CD4-positive, alpha-beta T cell treated with Interleukin-6 at 100 ng/mL for 8 hours (primary cell): ENCODE measurements around the gene ZNF423.

ENCODE experiments used
- DNase-seq: peaks from one replicate; pipeline ENCODE4 v3.0.0-alpha.2; 2020; ENCODE audit warnings: mixed read lengths, low spot score

The ZNF423 gene

DNA sequence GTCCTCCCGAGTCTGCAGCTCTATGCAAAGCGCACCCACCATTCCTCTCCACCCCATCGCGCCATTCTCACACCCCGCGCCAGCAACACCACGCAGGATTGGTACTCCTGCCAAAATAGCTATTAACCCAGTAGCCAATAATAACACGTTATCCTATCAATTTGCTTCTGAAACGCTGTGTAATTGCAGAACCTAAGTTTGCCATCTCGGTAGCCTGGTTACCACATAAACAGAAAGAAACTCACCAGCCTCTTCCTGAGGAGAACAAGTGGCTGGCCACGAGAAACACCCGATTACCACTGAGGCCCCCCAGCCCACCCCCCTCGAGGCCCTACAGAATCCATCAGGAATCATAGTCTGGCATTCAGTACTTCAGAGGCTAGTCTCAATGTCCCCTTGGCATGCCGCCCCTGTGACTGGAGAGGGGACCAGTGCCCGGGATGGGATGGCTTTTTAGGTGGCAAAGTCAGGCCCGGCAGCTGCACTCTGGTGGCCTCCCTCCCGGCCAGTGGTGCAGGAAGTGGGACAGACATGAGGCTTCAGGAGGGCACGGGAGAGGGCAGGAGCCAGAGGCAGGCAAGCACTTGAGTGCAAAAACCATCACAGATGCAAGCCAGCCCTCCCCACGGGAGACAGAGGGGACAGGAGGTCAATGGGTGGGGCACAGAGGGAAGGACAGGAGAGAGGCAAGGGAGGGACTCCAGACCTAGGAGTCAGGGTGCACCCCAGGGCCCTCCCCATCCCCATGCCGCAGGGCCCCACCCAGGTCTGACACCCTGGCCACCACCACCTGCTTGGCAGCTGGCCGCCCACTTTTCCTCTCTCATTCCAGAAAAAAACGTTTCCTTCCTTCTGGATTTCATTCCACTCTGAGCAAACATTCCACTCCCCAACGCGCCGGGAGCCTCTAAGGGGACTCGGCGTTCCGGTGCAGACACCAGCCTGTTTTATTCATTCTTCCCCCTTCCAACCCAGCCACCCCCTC is 192.5 kb downstream of the ZNF423 start:
- no peak for DNase-seq

- no peak for DNase-seq
These were observed 193.3 kb downstream of the ZNF423 start for GRCh38 chr16:49662569-49662968.

- DNase-seq = no peak
These were observed 194.3 kb downstream of the ZNF423 start for GRCh38 chr16:49661465-49662187.

- DNase-seq = no peak
These were observed 195.3 kb downstream of the ZNF423 start for GRCh38 chr16:49660626-49661025.

GRCh38 chr16:49659356-49659755 is 196.6 kb downstream of the ZNF423 start:
- no peak for DNase-seq

GRCh38 chr16:49658531-49658930 is 197.4 kb downstream of the ZNF423 start:
- DNase-seq = no peak

DNA sequence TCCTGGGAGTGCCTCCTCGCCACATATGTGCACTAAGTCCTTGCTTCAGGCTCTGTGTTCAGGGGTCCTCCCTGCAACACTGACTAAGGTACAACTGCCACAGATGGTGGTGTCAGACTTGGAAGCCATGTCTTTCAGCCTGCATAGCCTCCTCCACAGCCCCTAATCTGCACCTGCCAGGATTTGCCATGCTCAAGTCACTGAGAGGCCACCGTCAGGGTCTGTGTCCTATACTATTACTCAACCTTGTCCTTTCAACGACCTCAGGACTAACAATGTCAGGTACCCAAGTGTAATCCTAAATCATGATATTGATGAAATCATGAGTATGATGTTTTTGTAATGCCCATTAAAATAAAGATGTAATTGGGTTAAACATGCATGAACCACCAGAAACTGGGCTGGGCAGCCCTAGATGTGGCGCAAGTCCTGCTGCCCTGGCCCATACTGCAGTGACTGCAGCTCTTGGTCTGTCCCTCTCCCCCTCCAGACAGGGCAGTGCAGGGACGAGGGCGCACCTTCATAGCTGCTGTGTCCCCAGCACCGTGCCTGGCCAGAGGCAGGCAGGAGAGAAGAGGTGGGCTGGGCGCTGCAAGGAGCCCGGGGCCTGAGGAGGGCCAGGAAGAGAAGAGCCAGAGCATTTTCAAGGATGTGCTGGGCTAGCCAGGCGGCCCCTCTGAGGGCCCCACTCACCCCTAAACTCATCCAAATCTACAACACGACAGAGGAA is 198.0 kb downstream of the ZNF423 start:
- DNase-seq = no peak

DNA sequence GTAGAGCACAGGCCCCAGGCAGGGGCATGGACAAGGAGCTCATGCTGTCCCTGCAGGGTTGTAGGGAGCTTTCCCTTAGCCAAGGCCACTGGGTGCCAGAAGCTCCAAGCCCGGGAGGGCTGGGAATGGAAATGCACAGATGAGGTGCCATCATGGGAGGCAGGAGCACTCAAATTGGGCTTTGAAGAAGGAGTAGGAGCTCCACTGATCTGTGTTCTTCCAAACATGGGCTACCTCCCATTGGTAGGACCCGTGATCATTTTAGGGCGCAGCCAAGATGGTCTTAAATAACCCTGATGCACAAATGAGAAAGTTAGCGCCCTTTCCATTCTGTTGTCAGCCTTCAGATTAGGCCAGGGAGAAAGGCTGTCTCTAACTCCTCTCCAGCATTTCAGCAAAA is 201.5 kb downstream of the ZNF423 start:
- no peak for DNase-seq

DNA sequence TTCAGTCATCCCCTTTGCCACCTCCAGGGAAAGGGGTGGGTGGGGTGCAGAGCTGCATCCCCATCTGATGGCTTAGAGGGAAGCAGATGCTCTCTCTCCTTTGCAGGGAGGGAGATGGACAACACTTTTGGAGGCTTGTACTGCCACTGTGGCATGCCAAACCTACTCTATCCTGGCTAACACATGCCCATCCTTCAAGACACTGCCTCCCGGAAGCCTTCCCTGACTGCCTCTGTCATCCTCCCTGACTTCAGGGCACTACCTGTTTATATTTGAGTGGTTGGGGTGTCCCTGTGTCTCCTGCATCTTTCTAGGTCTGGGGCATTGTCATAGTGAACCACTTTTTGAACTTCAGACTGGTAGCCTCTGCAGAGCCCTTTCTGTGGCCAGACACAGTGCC is 202.3 kb downstream of the ZNF423 start:
- DNase-seq = no peak

DNA sequence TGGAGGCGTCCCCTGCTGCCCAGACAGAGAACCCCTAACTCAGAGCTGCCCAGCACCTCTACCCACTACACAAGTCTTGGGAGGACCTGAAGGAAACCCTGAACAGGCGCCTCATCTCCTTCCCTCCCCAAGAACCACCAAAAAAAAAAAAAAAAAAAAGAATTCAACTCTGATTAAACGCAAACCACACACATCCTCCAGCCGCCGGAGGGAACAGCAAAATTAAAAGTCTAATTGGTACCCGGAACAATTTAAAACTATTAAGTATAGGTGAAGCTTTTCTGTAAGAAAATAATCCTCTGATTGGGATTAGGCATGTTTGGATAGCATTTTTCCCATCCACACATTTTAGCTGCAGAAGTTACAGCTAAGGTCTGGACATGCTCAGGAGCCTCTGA is 202.7 kb downstream of the ZNF423 start:
- DNase-seq = no peak

- no peak for DNase-seq
These were observed 203.3 kb downstream of the ZNF423 start for GRCh38 chr16:49652456-49653172.

- no peak for DNase-seq
These were observed 203.9 kb downstream of the ZNF423 start for GRCh38 chr16:49651996-49652395.

- DNase-seq = no peak
These were observed 204.7 kb downstream of the ZNF423 start for GRCh38 chr16:49651226-49651625.

DNA sequence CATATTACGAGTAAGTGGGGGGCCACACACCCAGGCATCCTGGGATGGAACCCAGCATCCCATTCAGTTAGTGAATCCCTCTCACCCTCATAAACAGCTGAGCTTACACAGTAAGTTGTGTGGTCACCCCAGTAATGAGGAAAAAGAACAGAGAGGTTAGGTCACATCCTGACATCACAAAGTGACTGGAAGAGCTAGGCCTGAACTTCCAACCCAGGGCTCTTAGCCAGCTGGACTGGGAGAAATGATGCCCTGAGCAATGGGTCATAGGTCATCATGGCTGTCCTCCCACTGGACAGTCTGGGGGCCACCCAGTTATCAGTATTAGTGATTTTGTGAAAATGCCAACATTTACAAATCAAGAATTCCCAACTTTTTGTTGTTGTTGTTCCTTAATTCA is 205.3 kb downstream of the ZNF423 start:
- DNase-seq = no peak

- DNase-seq = no peak
These were observed 206.7 kb downstream of the ZNF423 start for GRCh38 chr16:49649013-49649765.

- no peak for DNase-seq
These were observed 208.2 kb downstream of the ZNF423 start for GRCh38 chr16:49647673-49648072.

GRCh38 chr16:49645263-49645662 is 210.6 kb downstream of the ZNF423 start:
- no peak for DNase-seq

GRCh38 chr16:49644145-49644463 is 211.8 kb downstream of the ZNF423 start:
- no peak for DNase-seq

DNA sequence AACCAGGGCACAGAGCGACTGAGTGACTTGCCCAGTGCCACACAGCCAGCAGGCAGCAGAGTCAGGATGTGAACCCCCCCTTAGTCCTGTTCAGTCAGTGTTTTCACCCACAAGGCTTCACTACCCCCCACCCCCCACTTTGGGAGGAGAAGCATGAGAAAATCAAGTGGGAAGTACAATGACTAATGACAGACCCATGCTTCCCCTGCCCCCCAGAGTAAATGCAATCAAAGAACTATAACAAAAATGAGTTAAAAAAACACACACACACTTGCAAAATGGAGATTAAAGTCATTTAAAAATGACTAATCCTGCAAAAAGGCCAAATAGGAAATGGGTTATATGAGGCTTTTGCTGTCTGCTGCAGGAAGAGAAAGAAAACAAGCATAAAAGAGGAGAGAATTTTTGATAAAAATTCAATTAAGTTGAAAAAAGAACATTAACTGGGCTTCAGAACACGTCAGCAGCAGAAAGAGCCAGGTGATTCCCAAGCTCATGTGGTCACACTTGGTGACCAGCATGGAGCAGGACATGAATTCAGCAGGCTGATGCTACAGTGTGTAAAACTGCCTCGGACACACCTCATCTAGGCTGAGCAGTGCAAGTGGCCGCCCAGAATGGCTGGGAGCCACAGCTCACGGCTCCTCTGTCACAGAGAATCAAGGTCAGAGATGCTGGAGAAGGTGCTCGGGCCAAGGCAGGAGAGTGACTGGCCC is 212.3 kb downstream of the ZNF423 start:
- DNase-seq = no peak

GRCh38 chr16:49641250-49641649 is 214.7 kb downstream of the ZNF423 start:
- no peak for DNase-seq

DNA sequence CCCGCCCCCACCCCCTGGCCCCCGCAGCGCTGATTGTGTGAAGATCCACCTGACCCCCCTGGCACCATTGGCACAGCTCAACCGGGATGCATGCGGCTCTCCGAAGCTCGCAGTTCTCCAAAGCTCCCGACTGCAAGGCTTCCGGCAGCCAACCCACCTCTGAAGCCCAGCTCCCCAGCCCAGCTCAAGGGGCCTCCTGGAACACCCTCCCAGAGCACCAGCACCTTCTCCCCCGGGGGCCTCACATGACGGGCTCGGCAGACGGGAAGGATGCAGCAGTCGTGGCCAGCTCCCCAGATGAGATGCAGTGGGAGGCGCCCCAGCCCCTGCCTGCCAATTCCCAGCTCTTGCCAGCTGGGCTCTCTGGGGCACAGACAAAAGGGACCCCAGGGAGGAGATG is 215.3 kb downstream of the ZNF423 start:
- DNase-seq = no peak
